ENCODE data around the gene MAP3K10. TPM values are rescaled to one million over a fixed set of nuclear protein-coding genes. Genes with fewer than 3 reads are reported as not detected.

Gene MAP3K10
- total and polyA plus RNA-seq, 2 of the 13 experiments (the other 11 are each of a cell fraction or from before 2014, with no cell fraction given): 3.4 to 5.0 TPM

GRCh38 chr19:40143612-40144011 lies 47.6 kb upstream of the MAP3K10 start (continued):
- TF ChIP-seq NFYB (CRISPR knock-in tag; IDR thresholded peaks at IDR 0.05) (no peak), SOX6 (IDR thresholded peaks at IDR 0.05) (no peak), SOX6 (CRISPR knock-in tag; IDR thresholded peaks at IDR 0.05) (no peak), GPN1 (CRISPR knock-in tag; IDR thresholded peaks at IDR 0.05; ENCODE audit: borderline replicate concordance) (no peak)

- POLR2A ChIA-PET: no interaction called here
- intact Hi-C loops (cut with micrococcal nuclease; ENCODE audit: unreplicated experiment) (no loop called here), in situ Hi-C loops (cut with HindIII; ENCODE audit: extremely low pct_ligation_motif_present, low pct_unique_long_range_greater_than_20kb) (no loop called here)
- Histone ChIP-seq H3K79me2 (ENCODE audit: insufficient read depth, low read length) (no peaks in the 10 kb centered on the region), H3K9ac (ENCODE audit: insufficient read depth, low read depth, low read length) (no peak overlapping the region), H2AFZ (ENCODE audit: low read length) (no peak overlapping the region), H3K27ac (ENCODE audit: extremely low read length, insufficient read depth, low read length) (no peak overlapping the region), H3K4me3 (replicated peaks in 1 of 3; ENCODE audit: insufficient read depth in 1 of 3, low read depth in 2 of 3, low read length in 3 of 3) (no peak overlapping the region), H3K4me2 (ENCODE audit: low read depth, low read length) (no peak overlapping the region), H3K36me3 (replicated peaks in 1 of 2; ENCODE audit: control insufficient read depth in 1 of 2, insufficient read depth in 2 of 2, low read length in 2 of 2) (no peaks in the 10 kb centered on the region), H4K20me1 (ENCODE audit: insufficient read depth, low read length) (no peaks in the 10 kb centered on the region), H3K9me3 (ENCODE audit: low read length) (no peaks in the 10 kb centered on the region), H3K4me1 (ENCODE audit: insufficient read depth, low read length) (no peaks in the 10 kb centered on the region), H3K27me3 (ENCODE audit: control insufficient read depth in 1 of 2, insufficient read depth in 2 of 2, low read length in 2 of 2) (no peaks in the 10 kb centered on the region; a peak in 1 of 5 replicates)
- CTCF ChIA-PET (ENCODE audit: low intra/inter-chr PET ratio, low total read pairs): no interaction called here
- ATAC-seq (no peak), DNase-seq (ENCODE audit: low spot score) (no peak), FAIRE-seq (no peak)
- BruUV-seq (replicated peaks): no TSS peak
- WGBS (ENCODE audit: low lambda C conversion rate): 5% methylated on average over 5 of the region's 5 CpGs
- TF ChIP-seq SRSF9 (IDR thresholded peaks at IDR 0.05; ENCODE audit: borderline replicate concordance, insufficient read depth, low read depth, low read length, poor library complexity, severe bottlenecking): no peak
- no peak for TF ChIP-seq SRSF1 (optimal IDR thresholded peaks at IDR 0.05; ENCODE audit: low read depth, low read length)
- TF ChIP-seq ZNF513 (CRISPR knock-in tag; conservative IDR thresholded peaks at IDR 0.05): no peak
- no peak for TF ChIP-seq NCOA2 (CRISPR knock-in tag; IDR thresholded peaks at IDR 0.05)
- no peak for TF ChIP-seq CC2D1A (CRISPR knock-in tag; IDR thresholded peaks at IDR 0.05)
- TF ChIP-seq BRF2 (CRISPR knock-in tag; IDR thresholded peaks at IDR 0.05): no peak
- no peak for TF ChIP-seq ZNF558 (CRISPR knock-in tag; IDR thresholded peaks at IDR 0.05; ENCODE audit: borderline replicate concordance)
- no peak for TF ChIP-seq DNMT1 (CRISPR knock-in tag; IDR thresholded peaks at IDR 0.05)
- TF ChIP-seq POLR2AphosphoS5 (IDR thresholded peaks at IDR 0.05; ENCODE audit: low read depth, low read length): no peak
- TF ChIP-seq ZNF20 (CRISPR knock-in tag; IDR thresholded peaks at IDR 0.05): no peak
- no peak for TF ChIP-seq ATAD3A (CRISPR knock-in tag; IDR thresholded peaks at IDR 0.05)
- TF ChIP-seq ZNF512B (CRISPR knock-in tag; IDR thresholded peaks at IDR 0.05; ENCODE audit: borderline replicate concordance): no peak
- TF ChIP-seq SP4 (CRISPR knock-in tag; IDR thresholded peaks at IDR 0.05): no peak
- TF ChIP-seq POLR2AphosphoS2 (IDR thresholded peaks at IDR 0.05; ENCODE audit: low read depth, low read length): no peak
- no peak for TF ChIP-seq MED8 (CRISPR knock-in tag; IDR thresholded peaks at IDR 0.05; ENCODE audit: insufficient replicate concordance)
- TF ChIP-seq ARNT (IDR thresholded peaks at IDR 0.05): no peak
These were observed 47.1 kb upstream of the MAP3K10 start for GRCh38 chr19:40144151-40144550.

All from HepG2 (cell line).